ENCODE measurements around the gene INVS.
"Not testable (repeated sequence)": the region's sequence is repeated elsewhere in the genome, so short reads cannot be mapped to it uniquely, and the experiment has no call there.

- TF ChIP-seq POLR2A, CTCF (IDR thresholded peaks at IDR 0.05): not testable (repeated sequence)
Measured at GRCh38 chr9:100236986-100237385, 137.9 kb downstream of the INVS start.

Measured in uterus (tissue), 2 donors.